SHP77 treated with DMSO at 0.1 percent for 48 hours (cell line): ENCODE data around the gene GPRIN2.
"Not testable (repeated sequence)": the region's sequence is repeated elsewhere in the genome, so short reads cannot be mapped to it uniquely, and the experiment has no call there.

Experiments
- DNase-seq: peaks from one replicate; lab custom pipeline; 2025; lab: John Stamatoyannopoulos, UW

Gene GPRIN2

GRCh38 chr10:46518028-46518725 lies 38.3 kb downstream of the GPRIN2 start:
- DNase-seq: no peak

GRCh38 chr10:46517541-46517940 lies 38.9 kb downstream of the GPRIN2 start:
- DNase-seq: no peak

GRCh38 chr10:46516660-46517416 lies 39.6 kb downstream of the GPRIN2 start:
- no peak for DNase-seq

- DNase-seq: no peak
Observed at GRCh38 chr10:46515793-46516192, 40.7 kb downstream of the GPRIN2 start.

GRCh38 chr10:46515366-46515765 lies 41.1 kb downstream of the GPRIN2 start:
- no peak for DNase-seq

- no peak for DNase-seq
Observed at GRCh38 chr10:46514899-46515298, 41.6 kb downstream of the GPRIN2 start.

GRCh38 chr10:46514431-46514861 lies 42.0 kb downstream of the GPRIN2 start:
- no peak for DNase-seq

GRCh38 chr10:46513333-46513732 lies 43.1 kb downstream of the GPRIN2 start:
- not testable (repeated sequence) for DNase-seq

GRCh38 chr10:46512725-46513124 lies 43.7 kb downstream of the GPRIN2 start:
- DNase-seq: not testable (repeated sequence)

- not testable (repeated sequence) for DNase-seq
Observed at GRCh38 chr10:46512002-46512401, 44.5 kb downstream of the GPRIN2 start.
